AG08395 (cell line): ENCODE results near the gene IFI30.

Experiments used
- DNase-seq: peaks from one replicate; pipeline ENCODE4 v3.0.0; 2012; ENCODE audit warnings: mixed read lengths, low spot score

Gene IFI30

GRCh38 chr19:18225702-18226468 lies 52.3 kb downstream of the IFI30 start, which contains the start of gene PDE4C:
PDE4C (minus strand) TSS chr19:18226438; CDS start chr19:18226415, 23 bp downstream.
- no peak for DNase-seq

GRCh38 chr19:18226956-18227780 lies 53.6 kb downstream of the IFI30 start:
- DNase-seq: no peak
